D721Med (cell line): ENCODE measurements around the gene AASS.

ENCODE experiments used
- DNase-seq: peaks from one replicate; pipeline ENCODE4 v3.0.0; 2011; ENCODE audit warnings: low spot score; ENCODE audit not compliant: insufficient read length
- FAIRE-seq: peaks from 2 replicates; lab custom pipeline; 2011; peaks lifted over from hg19 to GRCh38; lab: Jason Lieb, UNC
- CTCF ChIP-seq: IDR thresholded peaks from 2 replicates; pipeline ENCODE4 v1.5.1; 2012; ENCODE audit warnings: mild to moderate bottlenecking, control low read depth; ENCODE audit not compliant: insufficient read depth; ENCODE audit errors: missing control alignments

The AASS gene

GRCh38 chr7:122068999-122069398 is 75.0 kb downstream of the AASS start:
- DNase-seq (no peak), FAIRE-seq (no peak)
- no peak for TF ChIP-seq CTCF

- TF ChIP-seq CTCF = no peak
- FAIRE-seq = no peak
- no peak for DNase-seq
Observed at GRCh38 chr7:122068046-122068445, 76.0 kb downstream of the AASS start.

- TF ChIP-seq CTCF = no peak
- FAIRE-seq = no peak
- no peak for DNase-seq
Observed at GRCh38 chr7:122067077-122067476, 77.0 kb downstream of the AASS start.

- no peak for TF ChIP-seq CTCF
- FAIRE-seq (no peak), DNase-seq (no peak)
Observed at GRCh38 chr7:122064971-122065370, 79.1 kb downstream of the AASS start.

- FAIRE-seq (no peak), DNase-seq (no peak)
- TF ChIP-seq CTCF = no peak
Observed at GRCh38 chr7:122063146-122063545, 80.9 kb downstream of the AASS start.

- FAIRE-seq (no peak), DNase-seq (no peak)
- no peak for TF ChIP-seq CTCF
Observed at GRCh38 chr7:122059542-122059941, 84.5 kb downstream of the AASS start.

- TF ChIP-seq CTCF = no peak
- no peak for DNase-seq
- FAIRE-seq = no peak
Observed at GRCh38 chr7:122056977-122057376, 87.1 kb downstream of the AASS start.
